ENCODE measurements around the gene KRTAP4-5. TPM values are rescaled to one million over a fixed set of nuclear protein-coding genes. Genes with fewer than 3 reads are reported as not detected.
"Not testable (repeated sequence)": the region's sequence is repeated elsewhere in the genome, so short reads cannot be mapped to it uniquely, and the experiment has no call there.

The KRTAP4-5 gene
- total RNA-seq, 1 experiment from 2014 or later, result not detected

DNA sequence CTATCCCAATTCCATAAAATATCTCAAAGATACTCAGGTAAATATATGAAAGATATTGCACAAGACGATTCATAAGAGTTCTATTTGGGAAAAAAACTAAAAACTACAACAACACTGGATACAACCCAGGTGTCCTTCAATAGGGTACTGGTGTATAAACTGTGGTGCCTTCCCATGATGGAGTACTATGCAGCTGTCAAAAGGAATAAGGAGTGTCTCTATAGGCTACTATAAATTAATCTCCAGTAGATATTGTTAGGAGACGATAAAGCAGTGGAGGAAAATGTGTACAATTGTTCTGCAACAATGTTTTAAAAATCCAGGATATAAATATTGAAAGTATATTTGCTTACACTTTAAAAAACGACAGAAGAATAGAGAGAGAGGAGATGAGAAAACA lies 23.2 kb downstream of the KRTAP4-5 start:
- H3K9me3 ChIP-seq (ENCODE audit: insufficient read depth, low read depth), result 0 out of 2 replicates have a peak, but pooled peaks cover 3% of the 10 kb centered on the region
- POLR2A ChIA-PET (ENCODE audit: unreplicated experiment), result no interaction called here
- H4K20me1 ChIP-seq (ENCODE audit: insufficient read depth), result no peaks in the 10 kb centered on the region
- no peaks in the 10 kb centered on the region for H3K79me2 ChIP-seq (ENCODE audit: low read depth)
- DNase-seq, result no peak
- no peak overlapping the region for H3K4me3 ChIP-seq
- TF ChIP-seq EZH2 (IDR thresholded peaks at IDR 0.05; ENCODE audit: low read depth), result no peak
- TF ChIP-seq, protein P1, sequence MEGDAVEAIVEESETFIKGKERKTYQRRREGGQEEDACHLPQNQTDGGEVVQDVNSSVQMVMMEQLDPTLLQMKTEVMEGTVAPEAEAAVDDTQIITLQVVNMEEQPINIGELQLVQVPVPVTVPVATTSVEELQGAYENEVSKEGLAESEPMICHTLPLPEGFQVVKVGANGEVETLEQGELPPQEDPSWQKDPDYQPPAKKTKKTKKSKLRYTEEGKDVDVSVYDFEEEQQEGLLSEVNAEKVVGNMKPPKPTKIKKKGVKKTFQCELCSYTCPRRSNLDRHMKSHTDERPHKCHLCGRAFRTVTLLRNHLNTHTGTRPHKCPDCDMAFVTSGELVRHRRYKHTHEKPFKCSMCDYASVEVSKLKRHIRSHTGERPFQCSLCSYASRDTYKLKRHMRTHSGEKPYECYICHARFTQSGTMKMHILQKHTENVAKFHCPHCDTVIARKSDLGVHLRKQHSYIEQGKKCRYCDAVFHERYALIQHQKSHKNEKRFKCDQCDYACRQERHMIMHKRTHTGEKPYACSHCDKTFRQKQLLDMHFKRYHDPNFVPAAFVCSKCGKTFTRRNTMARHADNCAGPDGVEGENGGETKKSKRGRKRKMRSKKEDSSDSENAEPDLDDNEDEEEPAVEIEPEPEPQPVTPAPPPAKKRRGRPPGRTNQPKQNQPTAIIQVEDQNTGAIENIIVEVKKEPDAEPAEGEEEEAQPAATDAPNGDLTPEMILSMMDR (conservative IDR thresholded peaks at IDR 0.05), result no peak
- no peaks in the 10 kb centered on the region; the same call in 1 of the 2 replicates for H3K9me2 ChIP-seq (ENCODE audit: insufficient read depth)
- H3K4me2 ChIP-seq, result no peak overlapping the region
- no TSS peak for BruUV-seq (replicated peaks)
- H3F3A ChIP-seq (ENCODE audit: insufficient read depth, low read depth), result peaks cover 5% of the 10 kb centered on the region
- intact Hi-C loops (cut with micrococcal nuclease; ENCODE audit: unreplicated experiment), result no loop called here
- H3K27me3 ChIP-seq (ENCODE audit: insufficient read depth, low read depth), result no peaks in the 10 kb centered on the region
- CTCF ChIA-PET, result no interaction called here
- H2AFZ ChIP-seq, result no peak overlapping the region
- H3K4me1 ChIP-seq (replicated peaks; ENCODE audit: insufficient read depth), result peaks cover 7% of the 10 kb centered on the region
- no peaks in the 10 kb centered on the region for H3K36me3 ChIP-seq (ENCODE audit: low read depth)
- H3K27ac ChIP-seq, result no peak overlapping the region

DNA sequence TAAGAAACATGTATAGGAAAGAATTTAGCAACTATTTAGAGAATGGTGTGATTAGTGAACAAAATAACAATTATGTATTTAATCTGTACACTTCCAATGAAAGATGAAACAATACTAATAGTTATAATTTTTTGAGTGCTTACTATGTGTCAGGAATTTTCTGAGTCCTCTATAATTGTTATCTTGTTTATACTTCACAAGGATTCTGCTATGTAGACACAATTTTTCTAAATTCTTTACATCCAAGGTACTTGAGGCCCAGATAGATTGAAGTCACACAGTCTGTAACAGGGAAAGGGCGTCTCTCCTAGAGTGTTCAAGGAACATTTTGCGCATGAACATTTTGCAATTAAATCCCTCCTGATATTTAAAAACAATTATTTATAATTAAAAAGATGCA lies 24.6 kb downstream of the KRTAP4-5 start:
- POLR2A ChIA-PET (ENCODE audit: unreplicated experiment), result no interaction called here
- Histone ChIP-seq H3K4me1 (replicated peaks; ENCODE audit: insufficient read depth) (no peaks in the 10 kb centered on the region; the same call in 1 of the 2 replicates), H3K27ac (no peak overlapping the region), H2AFZ (no peak overlapping the region), H3K9me2 (ENCODE audit: insufficient read depth) (no peaks in the 10 kb centered on the region), H3K9me3 (ENCODE audit: insufficient read depth, low read depth) (0 out of 2 replicates have a peak, but pooled peaks cover 3% of the 10 kb centered on the region), H3K36me3 (ENCODE audit: low read depth) (no peaks in the 10 kb centered on the region), H3F3A (ENCODE audit: insufficient read depth, low read depth) (no peaks in the 10 kb centered on the region), H3K27me3 (ENCODE audit: insufficient read depth, low read depth) (no peaks in the 10 kb centered on the region), H3K4me3 (no peak overlapping the region), H4K20me1 (ENCODE audit: insufficient read depth) (no peaks in the 10 kb centered on the region), H3K4me2 (no peak overlapping the region), H3K79me2 (ENCODE audit: low read depth) (no peaks in the 10 kb centered on the region)
- TF ChIP-seq, protein P1 (conservative IDR thresholded peaks at IDR 0.05), result no peak
- no peak for TF ChIP-seq EZH2 (IDR thresholded peaks at IDR 0.05; ENCODE audit: low read depth)
- no TSS peak for BruUV-seq (replicated peaks)
- intact Hi-C loops (cut with micrococcal nuclease; ENCODE audit: unreplicated experiment), result no loop called here
- DNase-seq, result no peak
- CTCF ChIA-PET, result no interaction called here

DNA sequence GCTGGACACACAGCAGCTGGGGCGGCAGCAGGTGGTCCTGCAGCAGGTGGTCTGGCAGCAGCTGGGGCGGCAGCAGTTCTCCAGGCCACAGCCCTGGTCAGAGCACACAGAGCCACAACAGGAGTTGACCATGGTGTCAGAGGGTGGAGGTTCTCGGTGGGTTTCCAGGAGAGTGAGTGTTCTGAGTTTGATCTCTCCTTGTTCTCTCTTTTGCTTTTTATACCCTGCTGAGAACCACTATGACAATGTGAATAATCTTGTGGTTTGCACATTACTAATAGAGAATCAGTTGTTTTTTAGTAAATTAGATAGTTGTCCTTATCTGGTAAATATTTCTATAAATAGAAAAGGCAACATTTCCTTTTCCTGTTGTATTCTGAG lies 25.6 kb downstream of the KRTAP4-5 start, which contains the start of gene KRTAP4-12:
KRTAP4-12 (minus strand) TSS at position 192 of the 381 bp plus-strand sequence; CDS start at position 132, 60 bp downstream.
- POLR2A ChIA-PET (ENCODE audit: unreplicated experiment), result interaction anchor here (0.7 kb wide), 1 partner anchor 208 kb away, joined by 14 read pairs; no protein-coding TSS in a partner anchor
- H3K4me1 ChIP-seq (replicated peaks; ENCODE audit: insufficient read depth); H3K9me3 ChIP-seq (ENCODE audit: insufficient read depth, low read depth); H3K4me2 ChIP-seq; H2AFZ ChIP-seq; H3K9me2 ChIP-seq (ENCODE audit: insufficient read depth); DNase-seq; H3K27me3 ChIP-seq (ENCODE audit: insufficient read depth, low read depth); H3K4me3 ChIP-seq; CTCF ChIA-PET; BruUV-seq (replicated peaks); H3K27ac ChIP-seq; H3K79me2 ChIP-seq (ENCODE audit: low read depth); H3K36me3 ChIP-seq (ENCODE audit: low read depth); intact Hi-C loops (cut with micrococcal nuclease; ENCODE audit: unreplicated experiment); H3F3A ChIP-seq (ENCODE audit: insufficient read depth, low read depth); H4K20me1 ChIP-seq (ENCODE audit: insufficient read depth): not testable (repeated sequence)

DNA sequence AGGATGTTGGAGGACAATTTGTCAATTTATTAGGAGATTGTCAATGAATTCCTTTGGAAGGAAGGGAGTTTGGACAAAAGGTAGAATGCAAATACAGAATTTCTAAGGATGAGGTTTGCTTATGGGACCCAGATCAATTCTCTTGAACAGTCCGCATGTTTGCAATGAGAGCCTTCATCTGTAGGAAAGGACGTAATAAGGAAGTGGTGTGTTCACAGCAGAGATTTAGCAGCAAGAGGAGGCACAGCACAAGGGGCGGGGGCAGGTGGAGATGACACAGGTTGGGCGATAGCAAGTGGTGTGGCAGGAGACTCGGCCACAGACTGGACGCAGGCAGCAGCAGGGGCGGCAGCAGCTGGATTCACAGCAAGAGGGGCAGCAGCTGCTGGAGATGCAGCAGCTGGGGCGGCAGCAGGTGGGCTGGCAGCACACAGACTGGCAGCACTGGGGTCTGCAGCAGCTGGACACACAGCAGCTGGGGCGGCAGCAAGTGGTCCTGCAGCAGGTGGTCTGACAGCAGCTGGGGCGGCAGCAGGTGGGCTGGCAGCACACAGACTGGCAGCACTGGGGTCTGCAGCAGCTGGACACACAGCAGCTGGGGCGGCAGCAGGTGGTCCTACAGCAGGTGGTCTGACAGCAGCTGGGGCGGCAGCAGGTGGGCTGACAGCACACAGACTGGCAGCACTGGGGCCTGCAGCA lies 26.2 kb downstream of the KRTAP4-5 start:
- H3K79me2 ChIP-seq (ENCODE audit: low read depth); H3K4me3 ChIP-seq; H3F3A ChIP-seq (ENCODE audit: insufficient read depth, low read depth); H3K9me3 ChIP-seq (ENCODE audit: insufficient read depth, low read depth); DNase-seq; H3K4me1 ChIP-seq (replicated peaks; ENCODE audit: insufficient read depth); H2AFZ ChIP-seq; H4K20me1 ChIP-seq (ENCODE audit: insufficient read depth); H3K9me2 ChIP-seq (ENCODE audit: insufficient read depth); BruUV-seq (replicated peaks); intact Hi-C loops (cut with micrococcal nuclease; ENCODE audit: unreplicated experiment); H3K27me3 ChIP-seq (ENCODE audit: insufficient read depth, low read depth); H3K27ac ChIP-seq; H3K36me3 ChIP-seq (ENCODE audit: low read depth); H3K4me2 ChIP-seq; CTCF ChIA-PET: not testable (repeated sequence)
- POLR2A ChIA-PET (ENCODE audit: unreplicated experiment), result interaction anchor here (0.7 kb wide), 1 partner anchor 207 kb away, joined by 14 read pairs; no protein-coding TSS in a partner anchor

Measured in PC-9 (cell line).